GM12873 (cell line): ENCODE results near the gene DAP.

Experiments used
- TF ChIP-seq, protein P1 (sequence below): IDR thresholded peaks from 2 replicates; pipeline ENCODE4 v1.5.1; 2012; ENCODE audit warnings: low read depth, mild to moderate bottlenecking, moderate library complexity, low read length, control low read depth; ENCODE audit not compliant: insufficient read depth; ENCODE audit errors: missing control alignments

Gene DAP

DNA sequence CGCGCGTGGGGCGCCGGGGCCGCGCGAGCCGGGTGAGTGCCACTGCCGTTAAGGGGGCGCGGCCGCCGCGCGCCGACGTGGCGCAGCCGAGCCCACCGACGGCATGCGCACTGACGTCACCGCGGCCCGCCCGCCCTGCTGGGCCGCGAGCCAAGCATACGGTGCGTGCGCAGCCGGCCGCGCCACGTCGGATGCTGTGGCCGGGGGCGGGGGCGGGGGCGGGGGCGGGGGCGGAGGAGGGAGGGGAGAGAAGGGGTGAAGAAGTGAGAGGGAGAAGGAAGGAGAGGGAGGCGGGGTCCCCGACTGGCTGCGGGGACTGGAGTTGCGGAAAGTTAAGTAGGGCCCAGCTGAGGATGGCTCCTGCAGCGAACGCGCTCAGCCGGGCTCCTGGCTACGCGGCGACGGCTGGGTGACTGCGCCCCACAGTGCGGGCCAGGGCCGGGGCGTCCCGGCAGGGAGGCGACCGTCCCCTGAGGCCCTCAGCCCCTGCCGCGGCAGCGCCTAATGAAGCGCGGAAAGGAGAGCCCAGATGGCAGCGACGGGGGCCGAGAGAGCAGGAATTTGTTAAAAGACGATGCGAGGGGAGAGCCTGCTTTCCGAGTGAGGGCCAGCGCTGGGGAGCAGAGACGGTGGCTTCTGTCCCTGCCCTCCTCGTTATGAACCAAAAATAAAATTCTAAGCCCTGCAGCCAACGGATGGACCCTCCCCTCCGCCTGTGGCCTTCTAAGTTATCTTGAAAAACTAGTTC is at the start of gene DAP:
Gene DAP (minus strand): TSS at position 50 of the 748 bp plus-strand sequence. CDS start 166 bp downstream, outside the sequence.
- TF ChIP-seq, protein P1, sequence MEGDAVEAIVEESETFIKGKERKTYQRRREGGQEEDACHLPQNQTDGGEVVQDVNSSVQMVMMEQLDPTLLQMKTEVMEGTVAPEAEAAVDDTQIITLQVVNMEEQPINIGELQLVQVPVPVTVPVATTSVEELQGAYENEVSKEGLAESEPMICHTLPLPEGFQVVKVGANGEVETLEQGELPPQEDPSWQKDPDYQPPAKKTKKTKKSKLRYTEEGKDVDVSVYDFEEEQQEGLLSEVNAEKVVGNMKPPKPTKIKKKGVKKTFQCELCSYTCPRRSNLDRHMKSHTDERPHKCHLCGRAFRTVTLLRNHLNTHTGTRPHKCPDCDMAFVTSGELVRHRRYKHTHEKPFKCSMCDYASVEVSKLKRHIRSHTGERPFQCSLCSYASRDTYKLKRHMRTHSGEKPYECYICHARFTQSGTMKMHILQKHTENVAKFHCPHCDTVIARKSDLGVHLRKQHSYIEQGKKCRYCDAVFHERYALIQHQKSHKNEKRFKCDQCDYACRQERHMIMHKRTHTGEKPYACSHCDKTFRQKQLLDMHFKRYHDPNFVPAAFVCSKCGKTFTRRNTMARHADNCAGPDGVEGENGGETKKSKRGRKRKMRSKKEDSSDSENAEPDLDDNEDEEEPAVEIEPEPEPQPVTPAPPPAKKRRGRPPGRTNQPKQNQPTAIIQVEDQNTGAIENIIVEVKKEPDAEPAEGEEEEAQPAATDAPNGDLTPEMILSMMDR, result no peak

- TF ChIP-seq, protein P1, result no peak
Observed at GRCh38 chr5:10808347-10809226, 47.6 kb upstream of the DAP start.

DNA sequence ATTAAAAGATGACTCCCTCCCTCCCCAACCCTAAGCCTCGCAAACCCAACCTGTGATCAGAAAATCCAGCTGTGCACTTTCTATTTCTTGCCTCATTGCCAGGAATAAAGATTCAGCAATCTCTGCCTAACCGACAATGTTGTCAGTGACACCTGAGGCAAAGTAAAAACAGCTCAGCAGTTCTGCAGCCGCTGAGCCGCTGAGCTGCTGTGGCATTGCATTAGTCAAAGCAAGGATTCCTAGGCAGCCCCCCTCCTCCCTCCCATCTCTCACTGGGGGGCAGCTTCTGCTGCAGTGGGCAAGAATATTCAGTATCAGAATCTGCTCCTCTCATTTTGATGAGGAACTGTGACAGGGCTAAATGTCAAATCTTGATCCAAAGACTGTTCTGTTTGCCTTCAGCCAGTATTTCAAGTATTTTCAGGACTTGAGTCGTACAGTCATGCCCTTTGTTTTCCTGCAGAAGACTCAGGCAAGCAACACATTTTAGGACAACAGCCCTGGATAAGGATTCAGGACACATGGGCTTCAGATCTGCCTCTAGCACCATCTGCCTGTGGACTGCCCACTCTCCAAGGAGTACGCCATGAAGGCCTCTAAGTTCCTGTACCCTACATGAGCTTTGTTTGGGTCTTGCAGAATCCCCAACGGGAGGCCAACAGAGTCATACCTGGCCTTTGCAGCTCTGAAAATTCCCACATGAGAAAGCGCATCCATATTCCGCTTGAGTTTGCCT is 41.1 kb upstream of the DAP start:
- TF ChIP-seq, protein P1, result no peak

DNA sequence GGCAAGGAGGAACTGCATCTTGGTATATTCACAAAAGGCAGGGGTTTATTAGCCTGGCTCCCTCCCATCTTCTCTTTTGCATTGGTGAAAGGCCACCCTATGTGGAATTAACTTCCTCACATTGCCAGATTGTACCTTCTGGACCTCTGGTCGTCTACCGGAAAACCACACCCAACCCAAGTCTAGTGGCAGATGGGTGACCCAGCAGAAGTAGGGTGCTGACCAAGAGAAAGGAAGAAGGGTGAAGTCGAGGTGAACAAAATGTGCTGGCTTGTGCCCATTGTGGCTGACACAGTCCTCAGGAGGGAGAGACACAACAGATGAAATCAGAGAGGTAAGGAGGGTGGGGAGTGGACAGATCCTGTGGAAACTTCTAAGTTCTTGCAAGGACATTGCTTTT is 39.8 kb upstream of the DAP start:
- TF ChIP-seq, protein P1, result no peak

DNA sequence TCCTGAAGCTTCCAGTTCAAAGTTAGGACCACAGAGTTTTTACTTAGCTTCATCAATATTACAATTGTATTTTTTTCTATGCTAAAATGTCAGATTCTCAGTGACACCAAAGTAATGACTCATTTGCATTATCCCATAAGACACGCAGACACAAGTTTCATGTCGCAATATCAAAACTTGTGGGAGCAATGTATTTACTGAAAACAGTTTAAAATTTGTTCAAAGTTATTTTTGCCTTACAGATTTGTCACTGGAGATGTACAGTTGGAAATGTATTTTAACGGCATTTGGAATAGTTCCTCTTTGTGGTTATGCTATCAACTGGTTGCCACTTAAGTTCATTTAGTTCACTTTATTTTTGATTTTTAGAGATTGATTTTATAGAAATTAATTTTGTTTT is 36.2 kb upstream of the DAP start:
- TF ChIP-seq, protein P1, result no peak

DNA sequence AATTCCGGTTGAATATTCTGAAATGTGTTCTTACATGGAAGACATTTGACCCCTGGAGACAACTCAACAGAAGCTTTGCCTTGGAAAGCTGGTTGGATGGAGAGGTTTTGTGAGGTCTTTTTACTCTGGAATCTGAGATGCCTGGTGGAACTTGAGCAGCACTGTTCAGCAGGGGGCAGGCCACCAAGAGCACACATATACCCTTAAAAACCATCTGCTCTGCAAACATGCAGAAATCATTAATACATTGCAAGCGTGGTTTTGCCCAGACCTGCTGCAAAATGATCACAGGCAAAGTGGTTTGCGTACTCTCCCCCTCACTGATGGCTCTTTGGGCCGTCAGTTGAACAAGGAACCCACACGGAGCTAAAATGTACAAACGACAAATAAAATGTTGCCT is 32.8 kb upstream of the DAP start:
- TF ChIP-seq, protein P1, result no peak

DNA sequence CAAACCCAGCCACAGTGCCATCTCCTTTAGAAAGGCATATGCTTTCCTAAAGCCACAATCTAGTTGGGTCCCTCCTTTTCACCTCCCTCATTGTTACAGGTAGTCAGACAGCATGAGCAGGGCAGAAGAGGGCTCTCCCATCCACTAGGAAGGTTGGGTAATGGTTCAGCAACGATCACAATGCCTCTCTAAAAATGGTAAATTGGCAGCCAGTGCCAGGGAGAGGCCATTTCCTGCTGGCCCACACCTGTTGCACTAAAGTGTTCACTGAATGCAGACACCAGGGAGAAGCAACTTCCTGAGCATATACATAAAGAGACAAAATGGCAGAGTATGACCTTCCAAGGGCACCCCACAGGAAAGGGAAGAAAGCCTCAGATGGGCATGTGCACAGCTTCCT is 31.3 kb upstream of the DAP start:
- TF ChIP-seq, protein P1, result no peak
